Upper lobe of left lung (tissue), 4 donors: ENCODE data around the gene SIRPA.
"Not testable (repeated sequence)": the region's sequence is repeated elsewhere in the genome, so short reads cannot be mapped to it uniquely, and the experiment has no call there.

Source experiments
- POLR2A ChIP-seq, 4 donors: fragments of 450-650 bp; IDR thresholded peaks; one replicate each; pipeline ENCODE4 v1.5.1; 2016 to 2017; ENCODE audit warnings: antibody characterized with exemption in 4 of 4, mild to moderate bottlenecking in 2 of 4
- TF ChIP-seq, protein P1 (sequence below), 6 experiments: fragments of 450-650 bp in 4 of 6; fragments of 200-600 bp in 2 of 6; sonication (generic) in 2 of 6; IDR thresholded peaks; one replicate each; pipeline ENCODE4 v1.5.1; 2016 to 2019; ENCODE audit warnings: antibody characterized with exemption in 6 of 6

GRCh38 chr20:1915233-1915632 lies 20.0 kb downstream of the SIRPA start:
- TF ChIP-seq, protein P1, sequence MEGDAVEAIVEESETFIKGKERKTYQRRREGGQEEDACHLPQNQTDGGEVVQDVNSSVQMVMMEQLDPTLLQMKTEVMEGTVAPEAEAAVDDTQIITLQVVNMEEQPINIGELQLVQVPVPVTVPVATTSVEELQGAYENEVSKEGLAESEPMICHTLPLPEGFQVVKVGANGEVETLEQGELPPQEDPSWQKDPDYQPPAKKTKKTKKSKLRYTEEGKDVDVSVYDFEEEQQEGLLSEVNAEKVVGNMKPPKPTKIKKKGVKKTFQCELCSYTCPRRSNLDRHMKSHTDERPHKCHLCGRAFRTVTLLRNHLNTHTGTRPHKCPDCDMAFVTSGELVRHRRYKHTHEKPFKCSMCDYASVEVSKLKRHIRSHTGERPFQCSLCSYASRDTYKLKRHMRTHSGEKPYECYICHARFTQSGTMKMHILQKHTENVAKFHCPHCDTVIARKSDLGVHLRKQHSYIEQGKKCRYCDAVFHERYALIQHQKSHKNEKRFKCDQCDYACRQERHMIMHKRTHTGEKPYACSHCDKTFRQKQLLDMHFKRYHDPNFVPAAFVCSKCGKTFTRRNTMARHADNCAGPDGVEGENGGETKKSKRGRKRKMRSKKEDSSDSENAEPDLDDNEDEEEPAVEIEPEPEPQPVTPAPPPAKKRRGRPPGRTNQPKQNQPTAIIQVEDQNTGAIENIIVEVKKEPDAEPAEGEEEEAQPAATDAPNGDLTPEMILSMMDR (IDR thresholded peaks at IDR 0.05) = not testable (repeated sequence)
- not testable (repeated sequence) for TF ChIP-seq POLR2A (IDR thresholded peaks at IDR 0.05)
